Esophagus squamous epithelium (tissue), 4 donors: ENCODE measurements around the gene CTSD.

Experiments used
- CTCF ChIP-seq, 6 experiments: fragments of 450-650 bp in 4 of 6; fragments of 200-600 bp in 2 of 6; sonication (generic) in 2 of 6; IDR thresholded peaks; one replicate each; pipeline ENCODE4 v1.5.1; 2016 to 2019; ENCODE audit warnings: antibody characterized with exemption in 6 of 6, mild to moderate bottlenecking in 4 of 6, moderate library complexity in 4 of 6
- POLR2A ChIP-seq, 4 donors: fragments of 450-650 bp; IDR thresholded peaks; one replicate each; pipeline ENCODE4 v1.6.1; 2017; ENCODE audit warnings: antibody characterized with exemption in 4 of 4, mild to moderate bottlenecking in 4 of 4, moderate library complexity in 3 of 4

GRCh38 chr11:1745701-1746320, 17.9 kb downstream of the CTSD start:
- TF ChIP-seq POLR2A (IDR thresholded peaks at IDR 0.05) (no peak), CTCF (IDR thresholded peaks at IDR 0.05) (no peak)
